Measurements from ENCODE around the gene POLD1. TPM values are rescaled to one million over a fixed set of nuclear protein-coding genes. Genes with fewer than 3 reads are reported as not detected.
"Not testable (repeated sequence)": the region's sequence is repeated elsewhere in the genome, so short reads cannot be mapped to it uniquely, and the experiment has no call there.

The POLD1 gene
- total and polyA plus RNA-seq, 2 of the 13 experiments (the other 11 are each of a cell fraction or from before 2014, with no cell fraction given) = 17.4 to 54.0 TPM

GRCh38 chr19:50334741-50335421, 49.3 kb upstream of the POLD1 start:
- POLR2A ChIA-PET = interaction anchor here (1.4 kb wide), 1 partner anchor 22 kb away, joined by 4 read pairs; no protein-coding TSS in a partner anchor
- in situ Hi-C loops (cut with HindIII; ENCODE audit: extremely low pct_ligation_motif_present, low pct_unique_long_range_greater_than_20kb) = no loop called here

GRCh38 chr19:50337031-50337430, 47.1 kb upstream of the POLD1 start:
- H3K9me3 ChIP-seq (ENCODE audit: low read length); H3K79me2 ChIP-seq (ENCODE audit: insufficient read depth, low read length); intact Hi-C loops (cut with micrococcal nuclease; ENCODE audit: unreplicated experiment); H3K4me3 ChIP-seq (replicated peaks in 1 of 3; ENCODE audit: insufficient read depth in 1 of 3, low read depth in 2 of 3, low read length in 3 of 3); H3K9ac ChIP-seq (ENCODE audit: insufficient read depth, low read depth, low read length); H4K20me1 ChIP-seq (ENCODE audit: insufficient read depth, low read length); H2AFZ ChIP-seq (ENCODE audit: low read length); H3K27ac ChIP-seq (ENCODE audit: extremely low read length, insufficient read depth, low read length); DNase-seq (ENCODE audit: low spot score); BruUV-seq (replicated peaks); FAIRE-seq; H3K27me3 ChIP-seq (ENCODE audit: control insufficient read depth in 1 of 2, insufficient read depth in 2 of 2, low read length in 2 of 2); CTCF ChIA-PET (ENCODE audit: low intra/inter-chr PET ratio, low total read pairs); H3K36me3 ChIP-seq (replicated peaks in 1 of 2; ENCODE audit: control insufficient read depth in 1 of 2, insufficient read depth in 2 of 2, low read length in 2 of 2); POLR2A ChIA-PET; ATAC-seq; in situ Hi-C loops (cut with HindIII; ENCODE audit: extremely low pct_ligation_motif_present, low pct_unique_long_range_greater_than_20kb); H3K4me2 ChIP-seq (ENCODE audit: low read depth, low read length): not testable (repeated sequence)
- 73% methylated on average over 5 of the region's 6 CpGs for WGBS (ENCODE audit: low lambda C conversion rate)
- peaks cover 36% of the 10 kb centered on the region for H3K4me1 ChIP-seq (ENCODE audit: insufficient read depth, low read length)

More at GRCh38 chr19:50334741-50335421, 49.3 kb upstream of the POLD1 start:
- Histone ChIP-seq H3K9me3 (ENCODE audit: low read length) (no peaks in the 10 kb centered on the region), H3K36me3 (replicated peaks in 1 of 2; ENCODE audit: control insufficient read depth in 1 of 2, insufficient read depth in 2 of 2, low read length in 2 of 2) (no peaks in the 10 kb centered on the region), H3K27ac (ENCODE audit: extremely low read length, insufficient read depth, low read length) (no peak overlapping the region), H2AFZ (ENCODE audit: low read length) (no peak overlapping the region), H3K27me3 (ENCODE audit: control insufficient read depth in 1 of 2, insufficient read depth in 2 of 2, low read length in 2 of 2) (no peaks in the 10 kb centered on the region), H3K4me3 (replicated peaks in 1 of 3; ENCODE audit: insufficient read depth in 1 of 3, low read depth in 2 of 3, low read length in 3 of 3) (0 out of 6 replicates have a peak overlapping the region, but pooled peaks of 1 of the 3 experiments have one; percentile 68), H3K4me1 (ENCODE audit: insufficient read depth, low read length) (peaks cover 42% of the 10 kb centered on the region), H3K4me2 (ENCODE audit: low read depth, low read length) (no peak overlapping the region), H3K79me2 (ENCODE audit: insufficient read depth, low read length) (no peaks in the 10 kb centered on the region), H4K20me1 (ENCODE audit: insufficient read depth, low read length) (no peaks in the 10 kb centered on the region), H3K9ac (ENCODE audit: insufficient read depth, low read depth, low read length) (no peak overlapping the region)
- no peak for ATAC-seq
- BruUV-seq (replicated peaks) = no TSS peak
- intact Hi-C loops (cut with micrococcal nuclease; ENCODE audit: unreplicated experiment) = no loop called here
- WGBS (ENCODE audit: low lambda C conversion rate) = 76% methylated on average over 10 of the region's 12 CpGs
- no peak for FAIRE-seq
- CTCF ChIA-PET (ENCODE audit: low intra/inter-chr PET ratio, low total read pairs) = no interaction called here
- TF ChIP-seq KAT2B (IDR thresholded peaks at IDR 0.05; ENCODE audit: borderline replicate concordance, low read depth, low read length) (no peak), YEATS4 (CRISPR knock-in tag; IDR thresholded peaks at IDR 0.05; ENCODE audit: borderline replicate concordance) (no peak)
- no peak for DNase-seq (ENCODE audit: low spot score)

Data from HepG2 (cell line).